CD4-positive, alpha-beta T cell treated with Interferon alpha-2 for 1 hour (primary cell): ENCODE data around the gene BPIFA2.
"Not testable (repeated sequence)": the region's sequence is repeated elsewhere in the genome, so short reads cannot be mapped to it uniquely, and the experiment has no call there.

Source experiments
- DNase-seq, 2 donors: peaks; one replicate each; pipeline ENCODE4 v3.0.0-alpha.2; 2020 to 2022

The BPIFA2 gene, protein sequence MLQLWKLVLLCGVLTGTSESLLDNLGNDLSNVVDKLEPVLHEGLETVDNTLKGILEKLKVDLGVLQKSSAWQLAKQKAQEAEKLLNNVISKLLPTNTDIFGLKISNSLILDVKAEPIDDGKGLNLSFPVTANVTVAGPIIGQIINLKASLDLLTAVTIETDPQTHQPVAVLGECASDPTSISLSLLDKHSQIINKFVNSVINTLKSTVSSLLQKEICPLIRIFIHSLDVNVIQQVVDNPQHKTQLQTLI

DNA sequence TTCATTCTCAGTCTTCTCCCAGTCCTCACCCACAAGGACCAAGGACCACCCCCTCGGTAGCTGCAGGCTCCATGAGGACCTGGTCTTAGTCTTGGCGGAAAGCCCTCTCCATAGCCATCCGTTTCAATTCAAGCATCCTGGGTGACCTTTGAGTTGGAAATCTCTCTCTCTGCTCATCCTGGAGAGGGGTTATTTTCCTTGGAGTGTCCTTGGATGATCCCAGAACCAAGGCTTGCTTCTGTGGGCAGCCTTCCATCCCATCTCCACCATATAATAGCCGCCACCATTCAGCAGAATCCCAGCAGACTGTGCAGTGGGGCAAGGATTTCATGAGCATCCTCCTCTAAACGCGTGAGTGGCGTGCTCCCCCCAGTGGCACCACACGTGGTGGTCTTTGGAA lies at the start of gene BPIFA2:
Gene BPIFA2, plus strand, starts transcription at position 301 of the 400 bp plus-strand sequence. CDS start 987 bp downstream, outside the sequence.
- no peak for DNase-seq

DNA sequence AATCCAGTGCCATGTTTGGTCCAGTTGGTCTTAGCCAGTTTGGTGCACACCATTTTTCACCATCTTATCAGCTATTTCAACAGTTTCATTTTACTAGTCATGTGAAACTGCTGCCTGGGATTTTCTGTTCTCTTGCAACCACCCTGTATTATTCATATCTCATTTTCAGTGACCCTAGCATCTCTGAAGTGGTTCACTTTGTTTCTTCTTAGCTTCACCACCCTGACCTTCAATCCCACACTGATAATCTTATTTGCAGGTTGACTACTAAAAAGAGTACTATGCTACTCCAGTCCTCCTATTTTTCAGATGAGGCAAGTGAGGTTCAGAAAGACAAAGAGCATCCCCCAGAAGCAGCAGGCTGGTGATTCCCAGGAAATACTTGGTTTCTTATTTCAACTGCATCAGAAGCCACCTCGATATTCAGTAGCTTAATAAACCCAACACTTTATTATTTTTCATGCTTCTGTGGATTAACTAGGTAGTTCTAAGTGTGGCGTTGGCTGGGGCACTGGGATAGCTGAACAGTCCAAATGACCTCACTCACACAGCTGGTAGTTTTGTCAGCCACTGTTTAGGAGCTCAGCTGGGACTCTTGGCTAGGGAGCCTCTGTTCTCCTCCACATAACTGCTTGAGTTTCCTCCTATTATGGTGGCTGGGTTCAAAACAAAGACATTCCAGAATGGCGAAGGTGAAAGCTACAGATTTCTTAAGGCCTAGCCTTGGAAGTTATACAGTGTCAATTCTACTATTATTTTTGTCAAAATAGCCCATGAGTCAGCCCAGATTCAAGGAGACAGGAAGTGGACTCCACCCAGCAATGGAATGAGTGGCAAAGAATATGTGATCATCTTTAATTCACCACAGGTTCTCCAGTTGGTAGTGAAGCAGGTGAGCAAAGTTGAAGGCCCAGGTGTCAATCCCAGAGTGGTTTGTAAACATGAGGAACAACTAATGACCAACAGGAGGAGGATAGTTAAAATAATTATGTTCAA lies 47.9 kb upstream of the BPIFA2 start:
- no peak for DNase-seq

DNA sequence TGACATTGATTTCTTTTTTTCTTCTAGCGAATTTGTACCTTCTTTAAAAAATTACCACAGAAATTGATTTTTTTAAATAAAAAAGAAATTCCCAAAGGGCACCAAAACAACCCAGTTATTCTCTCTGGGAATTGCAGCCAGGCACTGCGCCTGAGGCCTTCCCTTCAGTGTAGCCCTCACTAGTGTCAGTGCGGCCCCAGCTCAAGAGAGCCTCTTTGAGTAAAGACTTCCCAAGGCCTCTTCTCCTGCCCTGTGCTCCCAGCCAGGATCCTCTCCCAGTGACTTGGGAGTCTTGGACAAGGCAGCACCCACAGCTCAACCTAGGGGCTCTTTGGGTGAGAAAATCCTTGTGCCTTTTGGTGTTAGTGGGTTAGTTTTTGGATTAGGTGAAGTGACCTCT lies 47.0 kb upstream of the BPIFA2 start:
- no peak for DNase-seq

DNA sequence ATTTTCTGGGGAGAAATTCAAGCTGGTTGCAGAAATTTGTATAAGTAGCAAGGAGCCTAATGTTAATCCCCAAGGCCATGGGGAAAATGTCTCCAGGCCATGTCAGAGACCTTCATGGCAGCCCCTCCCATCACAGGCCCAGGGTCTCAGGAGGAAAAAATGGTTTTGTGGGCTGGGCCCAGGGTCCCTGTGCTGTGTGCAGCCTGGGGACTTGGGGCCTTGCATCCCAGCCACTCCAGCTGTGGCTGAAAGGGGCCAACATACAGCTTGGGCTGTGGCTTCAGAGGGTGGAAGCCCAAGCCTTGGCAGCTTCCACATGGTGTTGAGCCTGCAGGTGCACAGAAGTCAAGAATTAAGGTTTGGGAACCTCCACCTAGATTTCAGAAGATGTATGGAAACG lies 45.7 kb upstream of the BPIFA2 start:
- not testable (repeated sequence) for DNase-seq

- no peak for DNase-seq
Measured at GRCh38 chr20:33124261-33124660, 43.7 kb upstream of the BPIFA2 start.

GRCh38 chr20:33124994-33125393 lies 43.0 kb upstream of the BPIFA2 start:
- no peak for DNase-seq

- no peak for DNase-seq
Measured at GRCh38 chr20:33125983-33126382, 42.0 kb upstream of the BPIFA2 start.

- DNase-seq: no peak
Measured at GRCh38 chr20:33127422-33128097, 40.4 kb upstream of the BPIFA2 start.

- DNase-seq: no peak
Measured at GRCh38 chr20:33130568-33131061, 37.3 kb upstream of the BPIFA2 start.

GRCh38 chr20:33131949-33132473 lies 35.9 kb upstream of the BPIFA2 start:
- no peak for DNase-seq

- DNase-seq: no peak
Measured at GRCh38 chr20:33132513-33133372, 35.2 kb upstream of the BPIFA2 start.

DNA sequence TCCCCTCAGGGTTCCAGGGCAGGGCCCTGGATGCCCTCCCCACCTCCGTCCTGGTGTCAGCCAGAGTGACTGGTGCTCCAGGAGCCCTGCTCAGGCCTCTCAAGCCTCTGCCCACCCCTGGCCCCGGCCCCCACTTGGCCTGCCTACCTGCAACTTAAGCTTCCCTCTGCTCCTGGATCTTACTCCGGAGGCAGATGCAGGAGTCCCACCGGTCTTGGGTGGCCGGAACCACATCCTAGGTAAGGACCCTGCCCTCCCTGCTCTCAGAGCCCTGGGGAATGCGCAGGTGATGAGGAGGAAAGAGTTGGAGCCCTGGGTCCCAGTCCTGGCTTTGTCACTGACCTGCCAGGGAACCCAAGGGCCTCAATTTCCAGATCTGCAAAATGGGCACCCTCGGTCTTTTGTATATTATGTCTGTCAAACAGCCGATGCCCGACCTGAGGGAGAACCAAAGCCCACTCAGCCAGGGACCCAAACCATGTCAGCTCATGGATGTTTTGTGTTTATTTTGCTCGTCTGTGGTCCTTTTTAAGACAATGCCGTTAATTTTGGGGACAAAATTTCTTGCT lies 34.5 kb upstream of the BPIFA2 start:
- no peak for DNase-seq

DNA sequence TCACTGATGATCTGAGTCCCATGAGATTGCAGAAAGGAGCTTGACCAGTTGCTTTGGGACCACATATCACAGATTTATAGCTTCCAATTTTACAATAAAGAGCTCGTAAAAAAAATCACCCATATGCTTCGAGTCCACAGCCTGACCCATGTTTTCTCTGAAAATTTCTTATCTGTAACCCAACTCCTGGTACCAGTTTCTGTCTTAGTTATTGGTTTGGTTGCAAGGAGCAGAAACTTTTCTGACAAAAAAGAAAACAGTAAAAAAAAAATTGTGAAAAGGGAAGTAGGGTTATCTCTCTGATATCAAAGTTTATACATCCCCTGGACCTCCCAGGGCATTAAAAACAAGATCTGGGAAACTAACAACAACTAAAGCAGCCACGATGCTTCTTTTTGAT lies 30.8 kb upstream of the BPIFA2 start:
- DNase-seq: no peak

- no peak for DNase-seq
Measured at GRCh38 chr20:33139467-33139866, 28.5 kb upstream of the BPIFA2 start.

DNA sequence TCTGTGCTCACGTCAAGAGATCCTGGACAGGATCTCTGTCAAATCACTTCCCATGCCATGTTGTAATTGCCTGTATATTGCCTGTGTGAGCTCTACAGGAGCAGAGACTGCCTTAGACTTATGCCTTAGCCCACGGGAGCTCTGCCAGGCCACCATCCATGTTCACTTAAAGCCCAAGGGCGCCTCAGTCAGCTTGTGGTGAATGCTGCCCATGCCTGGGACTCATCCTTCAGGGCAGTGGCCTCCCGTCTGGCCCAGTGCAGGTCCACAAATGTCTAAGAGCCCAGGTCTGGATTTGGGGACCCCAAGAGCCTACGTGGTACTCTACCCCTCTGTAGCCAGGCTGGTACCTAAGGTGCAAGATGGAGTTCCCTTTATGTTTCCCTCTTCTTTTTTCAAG lies 22.4 kb upstream of the BPIFA2 start:
- DNase-seq: no peak

DNA sequence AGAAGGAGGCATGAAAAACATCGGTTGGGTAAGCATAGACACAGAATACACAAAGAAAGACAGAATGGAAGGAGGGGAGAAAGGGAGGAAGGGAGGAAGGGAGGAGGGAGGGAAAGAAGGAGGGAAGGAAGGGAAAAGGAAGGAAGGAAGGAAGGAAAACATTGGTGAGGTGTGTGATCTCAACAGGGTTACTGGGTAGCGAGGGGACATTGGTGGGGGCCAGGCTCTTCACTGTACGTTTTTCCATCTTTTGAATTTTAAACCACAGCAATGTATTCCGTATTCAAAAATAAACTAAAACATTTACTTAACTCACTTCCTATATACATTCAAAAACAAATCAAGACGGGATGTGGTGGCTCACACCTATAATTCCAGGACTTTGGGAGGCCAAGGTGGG lies 20.7 kb upstream of the BPIFA2 start:
- DNase-seq: no peak

DNA sequence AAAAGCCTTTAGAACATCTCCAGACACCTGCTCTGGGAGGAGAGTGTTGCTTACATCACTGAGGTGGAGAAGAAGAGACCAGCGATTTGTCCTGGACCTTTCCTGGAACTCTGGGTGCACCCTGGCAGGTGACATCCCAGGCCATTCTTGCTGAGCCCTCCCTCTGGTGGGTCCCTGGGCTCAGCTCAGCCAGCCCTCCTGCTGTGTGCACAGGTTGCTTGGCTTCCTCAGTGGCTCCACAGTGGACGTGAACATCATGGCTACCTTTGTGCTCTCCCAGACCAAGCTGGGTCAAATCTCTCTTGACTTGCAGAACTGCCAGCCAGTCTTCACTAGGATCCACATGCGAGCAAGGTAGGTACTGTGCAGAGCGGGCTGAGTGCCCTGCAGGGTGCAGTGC lies 19.9 kb upstream of the BPIFA2 start:
- no peak for DNase-seq

DNA sequence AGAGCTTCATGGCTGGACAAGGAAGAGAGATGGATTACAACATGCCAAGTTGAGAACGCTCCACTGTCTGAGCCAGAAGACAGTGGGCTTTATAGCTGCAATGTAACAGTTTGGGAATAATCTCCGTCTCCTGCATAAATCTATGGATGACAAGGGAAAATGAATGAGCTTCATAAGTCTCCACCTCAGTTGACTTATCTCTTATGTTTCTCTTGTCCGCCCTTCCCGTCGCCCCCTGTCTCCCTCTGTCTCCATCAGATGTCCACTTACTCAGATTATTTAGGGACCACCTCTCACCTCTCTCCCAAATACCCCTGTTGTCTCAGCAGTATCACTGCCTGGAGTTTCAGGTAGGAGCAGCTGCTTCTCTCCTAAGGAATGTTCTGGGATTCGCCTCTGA lies 13.7 kb upstream of the BPIFA2 start:
- no peak for DNase-seq

DNA sequence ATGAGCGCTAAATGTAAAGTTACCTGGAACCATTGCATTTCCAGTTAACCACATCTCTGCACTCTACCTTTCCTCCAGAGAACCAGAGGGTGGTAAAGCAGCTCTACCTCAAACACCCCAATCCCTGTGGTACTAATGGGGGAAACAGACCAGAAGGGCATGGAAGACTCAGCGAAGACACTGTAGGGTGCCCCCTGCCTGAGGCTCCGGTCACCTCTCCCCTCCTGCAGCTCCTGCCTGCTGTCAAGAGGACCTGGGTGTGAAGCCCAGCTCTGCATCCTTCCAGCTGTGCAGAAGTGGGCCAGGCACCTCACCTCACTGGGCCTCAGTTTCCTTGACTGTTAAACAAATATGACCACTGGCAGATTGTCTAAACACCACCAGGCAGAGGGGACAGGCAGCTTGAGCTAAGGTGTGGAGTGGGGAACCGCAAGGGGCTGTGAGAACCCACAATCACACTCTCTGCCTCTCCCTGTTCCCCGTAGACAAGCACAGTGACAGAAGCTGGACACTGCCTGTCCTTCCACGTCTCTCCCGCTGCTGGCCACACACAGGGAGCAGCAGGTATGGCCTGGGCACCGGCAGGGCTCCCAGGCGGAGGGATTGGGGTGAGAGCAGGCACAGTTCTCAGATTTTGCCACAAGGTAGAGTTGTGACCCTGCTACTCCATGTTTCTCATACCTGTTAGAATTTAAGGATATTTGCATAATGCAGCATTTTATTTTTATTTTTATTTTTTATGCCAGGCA lies 9.1 kb upstream of the BPIFA2 start:
- DNase-seq: no peak

GRCh38 chr20:33159713-33160112 lies 8.2 kb upstream of the BPIFA2 start:
- no peak for DNase-seq

- no peak for DNase-seq
Measured at GRCh38 chr20:33160681-33161080, 7.3 kb upstream of the BPIFA2 start.
